DOHH2 (cell line): ENCODE measurements around the gene VWA5A.

Experiments
- H3F3A ChIP-seq: fragments of 200-600 bp; sonication (generic), shearing (Covaris generic); 2 replicates; pipeline ENCODE4 v1.6.0; 2016; ENCODE audit warnings: antibody characterized with exemption, mild to moderate bottlenecking; ENCODE audit not compliant: control insufficient read depth, insufficient read depth
- H3K27ac ChIP-seq: fragments of 200-600 bp; sonication (generic); 2 replicates; pipeline ENCODE4 v1.5.1; 2014; ENCODE audit warnings: low read depth, mild to moderate bottlenecking, low read length, moderate library complexity
- H3K27me3 ChIP-seq: fragments of 200-600 bp; sonication (generic); 2 replicates; pipeline ENCODE4 v1.6.1; 2014; ENCODE audit warnings: mild to moderate bottlenecking, low read length, mixed read lengths; ENCODE audit not compliant: control insufficient read depth
- H3K36me3 ChIP-seq: fragments of 200-600 bp; sonication (generic); 2 replicates; pipeline ENCODE4 v1.6.1; 2014; ENCODE audit warnings: mild to moderate bottlenecking, low read length, moderate library complexity, mixed read lengths; ENCODE audit not compliant: control insufficient read depth
- H3K4me1 ChIP-seq: fragments of 200-600 bp; sonication (generic); 2 replicates; pipeline ENCODE4 v1.6.1; 2014; ENCODE audit warnings: mild to moderate bottlenecking, low read length, mixed read lengths; ENCODE audit not compliant: control insufficient read depth
- H3K4me2 ChIP-seq: fragments of 200-600 bp; sonication (generic); 2 replicates; pipeline ENCODE4 v1.6.0; 2014; ENCODE audit warnings: mild to moderate bottlenecking, low read length, moderate library complexity
- H3K4me3 ChIP-seq: fragments of 200-600 bp; sonication (generic); 2 replicates; pipeline ENCODE4 v1.5.1; 2014; ENCODE audit warnings: mild to moderate bottlenecking, low read length, mixed read lengths
- H3K79me2 ChIP-seq: fragments of 200-600 bp; sonication (generic); 2 replicates; pipeline ENCODE4 v1.6.1; 2014; ENCODE audit warnings: mild to moderate bottlenecking, low read length, mixed read lengths; ENCODE audit not compliant: control insufficient read depth
- H3K9me2 ChIP-seq: fragments of 200-600 bp; sonication (generic); replicated peaks from 2 replicates; pipeline ENCODE4 v1.6.1; 2014; ENCODE audit warnings: mild to moderate bottlenecking, low read length, mixed read lengths; ENCODE audit not compliant: control insufficient read depth
- H3K9me3 ChIP-seq: fragments of 200-600 bp; sonication (generic); 2 replicates; pipeline ENCODE4 v1.6.1; 2014; ENCODE audit warnings: antibody characterized with exemption, low read length, mixed read lengths; ENCODE audit not compliant: control insufficient read depth, insufficient read depth
- H4K20me1 ChIP-seq: fragments of 200-600 bp; sonication (generic); 2 replicates; pipeline ENCODE4 v1.6.0; 2014; ENCODE audit warnings: low read depth, mild to moderate bottlenecking, antibody characterized with exemption, low read length, moderate library complexity; ENCODE audit not compliant: control insufficient read depth, insufficient read depth
- EZH2phosphoT487 ChIP-seq: fragments of 200-600 bp; sonication (generic); IDR thresholded peaks from 2 replicates; pipeline ENCODE4 v1.6.1; 2017; ENCODE audit warnings: borderline replicate concordance, mild to moderate bottlenecking, antibody characterized with exemption, low read length, moderate library complexity, mixed read lengths
- TF ChIP-seq, protein P1 (sequence below): fragments of 200-600 bp; sonication (generic); IDR thresholded peaks from one replicate; pipeline ENCODE4 v1.5.1; 2014; ENCODE audit warnings: antibody characterized with exemption, mild to moderate bottlenecking, low read depth, low read length; ENCODE audit not compliant: poor library complexity, severe bottlenecking

The VWA5A gene

DNA sequence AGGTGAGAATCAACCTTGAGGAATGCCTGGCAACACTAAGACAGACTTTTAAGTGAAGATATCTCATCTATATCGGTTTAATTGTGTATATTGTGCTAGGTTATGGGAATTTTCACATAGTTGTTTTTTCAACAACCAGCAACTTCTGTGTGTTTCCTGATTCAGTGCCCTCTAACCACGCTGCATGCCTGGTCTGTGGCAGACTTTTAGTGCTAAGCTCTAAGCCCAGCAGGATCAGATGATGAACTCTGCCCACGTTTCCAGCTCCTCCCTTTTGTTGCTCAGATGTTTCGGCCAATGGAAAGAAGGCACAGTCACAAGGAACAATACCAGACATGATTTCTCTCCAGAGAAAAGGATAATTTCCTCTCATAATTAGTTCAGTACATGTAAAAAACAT lies 1.4 kb upstream of the VWA5A start:
- TF ChIP-seq, protein P1, sequence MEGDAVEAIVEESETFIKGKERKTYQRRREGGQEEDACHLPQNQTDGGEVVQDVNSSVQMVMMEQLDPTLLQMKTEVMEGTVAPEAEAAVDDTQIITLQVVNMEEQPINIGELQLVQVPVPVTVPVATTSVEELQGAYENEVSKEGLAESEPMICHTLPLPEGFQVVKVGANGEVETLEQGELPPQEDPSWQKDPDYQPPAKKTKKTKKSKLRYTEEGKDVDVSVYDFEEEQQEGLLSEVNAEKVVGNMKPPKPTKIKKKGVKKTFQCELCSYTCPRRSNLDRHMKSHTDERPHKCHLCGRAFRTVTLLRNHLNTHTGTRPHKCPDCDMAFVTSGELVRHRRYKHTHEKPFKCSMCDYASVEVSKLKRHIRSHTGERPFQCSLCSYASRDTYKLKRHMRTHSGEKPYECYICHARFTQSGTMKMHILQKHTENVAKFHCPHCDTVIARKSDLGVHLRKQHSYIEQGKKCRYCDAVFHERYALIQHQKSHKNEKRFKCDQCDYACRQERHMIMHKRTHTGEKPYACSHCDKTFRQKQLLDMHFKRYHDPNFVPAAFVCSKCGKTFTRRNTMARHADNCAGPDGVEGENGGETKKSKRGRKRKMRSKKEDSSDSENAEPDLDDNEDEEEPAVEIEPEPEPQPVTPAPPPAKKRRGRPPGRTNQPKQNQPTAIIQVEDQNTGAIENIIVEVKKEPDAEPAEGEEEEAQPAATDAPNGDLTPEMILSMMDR = no peak
- TF ChIP-seq EZH2phosphoT487 = no peak
- Histone ChIP-seq H3K27me3 (peaks cover 12% of the 10 kb centered on the region), H3K4me3 (no peak overlapping the region), H3F3A (no peaks in the 10 kb centered on the region), H3K9me3 (no peaks in the 10 kb centered on the region), H3K4me2 (no peak overlapping the region), H3K36me3 (no peaks in the 10 kb centered on the region), H3K4me1 (peaks cover 6% of the 10 kb centered on the region; the same call in 1 of the 2 replicates), H3K9me2 (no peaks in the 10 kb centered on the region), H3K27ac (no peak overlapping the region), H4K20me1 (no peaks in the 10 kb centered on the region), H3K79me2 (no peaks in the 10 kb centered on the region)

- H3K9me3 ChIP-seq = no peaks in the 10 kb centered on the region
- H3K27me3 ChIP-seq = peaks cover 12% of the 10 kb centered on the region
- no peak overlapping the region for H3K4me2 ChIP-seq
- no peaks in the 10 kb centered on the region for H3F3A ChIP-seq
- H3K79me2 ChIP-seq = no peaks in the 10 kb centered on the region
- no peaks in the 10 kb centered on the region for H3K9me2 ChIP-seq
- H3K4me3 ChIP-seq = no peak overlapping the region
- no peaks in the 10 kb centered on the region for H3K36me3 ChIP-seq
- no peaks in the 10 kb centered on the region for H4K20me1 ChIP-seq
- H3K27ac ChIP-seq = no peak overlapping the region
- peaks cover 6% of the 10 kb centered on the region; the same call in 1 of the 2 replicates for H3K4me1 ChIP-seq
- TF ChIP-seq EZH2phosphoT487 = no peak
- TF ChIP-seq, protein P1 = no peak
Observed at GRCh38 chr11:124115782-124116616, 749 bp downstream of the VWA5A start.

DNA sequence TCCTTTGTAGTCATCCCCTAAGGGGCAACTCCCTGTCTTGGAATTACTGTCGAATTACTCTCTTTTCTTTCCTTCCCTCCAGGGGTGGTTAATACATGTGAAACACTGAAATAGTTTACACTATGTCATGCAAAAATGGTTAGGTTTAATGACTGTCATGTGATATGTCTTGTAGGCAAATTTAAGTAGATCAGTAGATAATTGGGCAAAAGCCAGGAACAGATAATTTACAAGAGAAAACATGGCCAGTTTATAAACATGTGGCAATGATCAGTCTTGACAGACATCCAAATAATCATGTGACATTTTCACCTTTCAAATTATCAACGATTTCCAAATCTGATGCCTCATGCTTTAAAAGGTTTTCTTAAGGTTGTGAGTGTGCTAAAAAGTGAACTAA lies 3.9 kb downstream of the VWA5A start:
- TF ChIP-seq EZH2phosphoT487 = no peak
- TF ChIP-seq, protein P1 = no peak
- H3K4me3 ChIP-seq = no peak overlapping the region
- no peaks in the 10 kb centered on the region for H3K9me2 ChIP-seq
- H3K9me3 ChIP-seq = no peaks in the 10 kb centered on the region
- peaks cover 9% of the 10 kb centered on the region for H3K27me3 ChIP-seq
- no peaks in the 10 kb centered on the region for H4K20me1 ChIP-seq
- H3K79me2 ChIP-seq = no peaks in the 10 kb centered on the region
- H3K4me1 ChIP-seq = peaks cover 6% of the 10 kb centered on the region; the same call in 1 of the 2 replicates
- H3K4me2 ChIP-seq = no peak overlapping the region
- no peaks in the 10 kb centered on the region for H3K36me3 ChIP-seq
- H3K27ac ChIP-seq = no peak overlapping the region
- H3F3A ChIP-seq = no peaks in the 10 kb centered on the region
